HepG2 (cell line): Measurements from ENCODE around the gene SPG7. TPM values are rescaled to one million over a fixed set of nuclear protein-coding genes. Genes with fewer than 3 reads are reported as not detected.

Source experiments
- HOXA9 ChIP-seq: sonication (generic); formaldehyde crosslinking; IDR thresholded peaks from 2 replicates; pipeline ENCODE4 v1.8.1; 2022; ENCODE audit warnings: missing genetic modification reagents, mild to moderate bottlenecking, moderate library complexity, borderline replicate concordance
- PITX1 ChIP-seq: sonication (generic); formaldehyde crosslinking; IDR thresholded peaks from 2 replicates; pipeline ENCODE4 v1.5.1; 2020; ENCODE audit warnings: mild to moderate bottlenecking, missing genetic modification reagents
- TAF1 ChIP-seq: sonication (generic); formaldehyde crosslinking; IDR thresholded peaks from 2 replicates; pipeline ENCODE4 v1.4.0; 2020; ENCODE audit warnings: missing genetic modification reagents
- polyA plus RNA-seq, 8 experiments: library from polyadenylated mRNA; depleted of rRNA in 3 of 8; stranded (reverse) in 7 of 8; unstranded in 1 of 8; fragments of >200 nt; fragmentation: Illumina TruSeq in 4 of 8; extraction: Trizol in 4 of 8; gene quantifications; 2 replicates each; pipeline versions ENCODE4 v1.2.1 to v1.2.3, GENCODE V29; 2011 to 2016; ENCODE audit warnings: low read depth in 4 of 8, missing spikeins in 1 of 8, mixed read lengths in 1 of 8; ENCODE audit not compliant: insufficient read depth in 1 of 8
- total RNA-seq, 5 experiments: library from RNA; depleted of rRNA; stranded (reverse); fragments of >200 nt; fragmentation: Illumina TruSeq; extraction: Trizol; gene quantifications; 2 replicates each; pipeline ENCODE4 v1.2.3, GENCODE V29; 2016; ENCODE audit warnings: low read depth in 1 of 5
- TF ChIP-seq, protein P1 (sequence below): sonication (generic); formaldehyde crosslinking; IDR thresholded peaks from 2 replicates; pipeline ENCODE4 v1.4.0; 2020; ENCODE audit warnings: missing genetic modification reagents, mild to moderate bottlenecking, borderline replicate concordance
- TF ChIP-seq, protein P2 (sequence below): sonication (generic); formaldehyde crosslinking; IDR thresholded peaks from 2 replicates; pipeline ENCODE4 v1.4.0; 2020; ENCODE audit warnings: mild to moderate bottlenecking, missing genetic modification reagents, borderline replicate concordance

The SPG7 gene
- total and polyA plus RNA-seq, 2 of the 13 experiments (the other 11 are each of a cell fraction or from before 2014, with no cell fraction given): 66.0 to 136 TPM

DNA sequence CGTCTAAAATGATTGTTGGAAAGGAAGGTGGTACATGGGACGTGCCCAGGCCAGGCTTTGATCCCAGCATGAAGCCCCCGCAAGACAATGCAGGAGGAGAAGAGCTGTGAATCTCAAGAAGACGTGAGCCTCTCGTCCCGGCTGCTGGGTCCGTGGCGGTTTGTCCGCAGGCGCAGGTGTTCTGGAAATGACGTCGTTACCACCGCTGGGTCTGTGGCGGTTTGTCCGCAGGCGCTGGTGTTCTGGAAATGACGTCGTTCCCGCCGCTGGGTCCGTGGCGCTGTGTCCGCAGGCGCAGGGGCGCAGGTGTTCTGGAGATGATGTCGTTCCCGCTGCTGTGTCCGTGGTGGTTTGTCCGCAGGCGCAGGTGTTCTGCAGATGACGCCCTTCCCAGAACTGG is 14.1 kb downstream of the SPG7 start (continued):
- TF ChIP-seq, protein P1, sequence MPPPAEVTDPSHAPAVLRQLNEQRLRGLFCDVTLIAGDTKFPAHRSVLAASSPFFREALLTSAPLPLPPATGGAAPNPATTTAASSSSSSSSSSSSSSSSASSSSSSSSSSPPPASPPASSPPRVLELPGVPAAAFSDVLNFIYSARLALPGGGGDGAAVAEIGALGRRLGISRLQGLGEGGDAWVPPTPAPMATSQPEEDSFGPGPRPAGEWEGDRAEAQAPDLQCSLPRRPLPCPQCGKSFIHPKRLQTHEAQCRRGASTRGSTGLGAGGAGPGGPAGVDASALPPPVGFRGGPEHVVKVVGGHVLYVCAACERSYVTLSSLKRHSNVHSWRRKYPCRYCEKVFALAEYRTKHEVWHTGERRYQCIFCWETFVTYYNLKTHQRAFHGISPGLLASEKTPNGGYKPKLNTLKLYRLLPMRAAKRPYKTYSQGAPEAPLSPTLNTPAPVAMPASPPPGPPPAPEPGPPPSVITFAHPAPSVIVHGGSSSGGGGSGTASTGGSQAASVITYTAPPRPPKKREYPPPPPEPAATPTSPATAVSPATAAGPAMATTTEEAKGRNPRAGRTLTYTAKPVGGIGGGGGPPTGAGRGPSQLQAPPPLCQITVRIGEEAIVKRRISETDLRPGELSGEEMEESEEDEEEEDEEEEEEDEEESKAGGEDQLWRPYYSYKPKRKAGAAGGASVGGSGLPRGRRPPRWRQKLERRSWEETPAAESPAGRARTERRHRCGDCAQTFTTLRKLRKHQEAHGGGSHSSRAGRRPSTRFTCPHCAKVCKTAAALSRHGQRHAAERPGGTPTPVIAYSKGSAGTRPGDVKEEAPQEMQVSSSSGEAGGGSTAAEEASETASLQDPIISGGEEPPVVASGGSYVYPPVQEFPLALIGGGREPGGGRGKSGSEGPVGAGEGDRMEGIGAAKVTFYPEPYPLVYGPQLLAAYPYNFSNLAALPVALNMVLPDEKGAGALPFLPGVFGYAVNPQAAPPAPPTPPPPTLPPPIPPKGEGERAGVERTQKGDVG (CRISPR knock-in tag): no peak
- TF ChIP-seq TAF1 (CRISPR knock-in tag) (no peak), PITX1 (CRISPR knock-in tag) (no peak), HOXA9 (CRISPR knock-in tag) (no peak)
- TF ChIP-seq, protein P2, sequence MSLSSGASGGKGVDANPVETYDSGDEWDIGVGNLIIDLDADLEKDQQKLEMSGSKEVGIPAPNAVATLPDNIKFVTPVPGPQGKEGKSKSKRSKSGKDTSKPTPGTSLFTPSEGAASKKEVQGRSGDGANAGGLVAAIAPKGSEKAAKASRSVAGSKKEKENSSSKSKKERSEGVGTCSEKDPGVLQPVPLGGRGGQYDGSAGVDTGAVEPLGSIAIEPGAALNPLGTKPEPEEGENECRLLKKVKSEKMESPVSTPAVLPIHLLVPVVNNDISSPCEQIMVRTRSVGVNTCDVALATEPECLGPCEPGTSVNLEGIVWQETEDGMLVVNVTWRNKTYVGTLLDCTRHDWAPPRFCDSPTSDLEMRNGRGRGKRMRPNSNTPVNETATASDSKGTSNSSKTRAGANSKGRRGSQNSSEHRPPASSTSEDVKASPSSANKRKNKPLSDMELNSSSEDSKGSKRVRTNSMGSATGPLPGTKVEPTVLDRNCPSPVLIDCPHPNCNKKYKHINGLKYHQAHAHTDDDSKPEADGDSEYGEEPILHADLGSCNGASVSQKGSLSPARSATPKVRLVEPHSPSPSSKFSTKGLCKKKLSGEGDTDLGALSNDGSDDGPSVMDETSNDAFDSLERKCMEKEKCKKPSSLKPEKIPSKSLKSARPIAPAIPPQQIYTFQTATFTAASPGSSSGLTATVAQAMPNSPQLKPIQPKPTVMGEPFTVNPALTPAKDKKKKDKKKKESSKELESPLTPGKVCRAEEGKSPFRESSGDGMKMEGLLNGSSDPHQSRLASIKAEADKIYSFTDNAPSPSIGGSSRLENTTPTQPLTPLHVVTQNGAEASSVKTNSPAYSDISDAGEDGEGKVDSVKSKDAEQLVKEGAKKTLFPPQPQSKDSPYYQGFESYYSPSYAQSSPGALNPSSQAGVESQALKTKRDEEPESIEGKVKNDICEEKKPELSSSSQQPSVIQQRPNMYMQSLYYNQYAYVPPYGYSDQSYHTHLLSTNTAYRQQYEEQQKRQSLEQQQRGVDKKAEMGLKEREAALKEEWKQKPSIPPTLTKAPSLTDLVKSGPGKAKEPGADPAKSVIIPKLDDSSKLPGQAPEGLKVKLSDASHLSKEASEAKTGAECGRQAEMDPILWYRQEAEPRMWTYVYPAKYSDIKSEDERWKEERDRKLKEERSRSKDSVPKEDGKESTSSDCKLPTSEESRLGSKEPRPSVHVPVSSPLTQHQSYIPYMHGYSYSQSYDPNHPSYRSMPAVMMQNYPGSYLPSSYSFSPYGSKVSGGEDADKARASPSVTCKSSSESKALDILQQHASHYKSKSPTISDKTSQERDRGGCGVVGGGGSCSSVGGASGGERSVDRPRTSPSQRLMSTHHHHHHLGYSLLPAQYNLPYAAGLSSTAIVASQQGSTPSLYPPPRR (CRISPR knock-in tag): no peak
